Measurements from ENCODE around the gene ELL.
A peak's percentile ranks its signal among the peaks of the same experiment; 100 is the strongest.

The ELL gene

DNA sequence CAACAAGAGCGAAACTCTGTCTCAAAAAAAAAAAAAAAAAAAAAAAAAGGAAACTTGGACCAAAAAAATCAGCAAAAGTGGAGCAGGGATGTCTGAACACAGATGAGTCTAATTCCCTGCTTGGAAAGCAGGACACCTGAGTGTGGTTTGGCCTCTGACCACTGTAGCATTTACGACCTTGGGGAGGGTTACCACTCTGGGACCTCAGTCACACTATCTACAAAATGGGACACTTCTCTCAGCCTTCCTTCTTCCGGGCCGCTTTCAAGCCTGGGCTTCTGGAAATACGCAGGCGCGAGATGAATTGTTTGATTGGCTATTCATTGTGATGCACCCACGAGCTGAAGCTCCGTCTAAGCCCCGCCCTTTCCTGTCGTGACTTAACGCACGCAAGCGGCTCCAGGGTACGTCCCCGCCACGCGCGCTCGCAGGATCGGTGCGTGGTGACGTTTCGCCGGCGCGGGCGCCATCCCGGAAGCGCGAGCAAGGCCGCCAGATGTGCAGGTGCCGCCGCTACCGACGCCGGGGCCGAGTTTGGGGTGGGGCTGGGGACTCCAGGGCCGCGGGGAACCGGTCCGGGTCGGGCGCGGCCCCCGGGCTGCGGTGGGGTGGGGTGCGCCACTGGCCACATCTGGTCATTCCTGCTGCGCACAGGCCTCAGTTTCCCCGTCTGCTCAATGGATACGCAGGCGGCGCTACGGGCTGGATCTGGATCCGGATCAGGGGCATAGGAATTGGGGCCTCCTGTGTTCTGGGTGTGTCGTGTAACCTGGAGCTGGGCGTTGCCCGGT is 35.7 kb upstream of the ELL start, which contains the start of gene KXD1:
KXD1 (plus strand) TSS at position 460 of the 791 bp plus-strand sequence. CDS start 4,187 bp downstream, outside the sequence.
- peak; percentile 99 for DNase-seq (ENCODE audit: low read depth)
- TF ChIP-seq, protein P1, sequence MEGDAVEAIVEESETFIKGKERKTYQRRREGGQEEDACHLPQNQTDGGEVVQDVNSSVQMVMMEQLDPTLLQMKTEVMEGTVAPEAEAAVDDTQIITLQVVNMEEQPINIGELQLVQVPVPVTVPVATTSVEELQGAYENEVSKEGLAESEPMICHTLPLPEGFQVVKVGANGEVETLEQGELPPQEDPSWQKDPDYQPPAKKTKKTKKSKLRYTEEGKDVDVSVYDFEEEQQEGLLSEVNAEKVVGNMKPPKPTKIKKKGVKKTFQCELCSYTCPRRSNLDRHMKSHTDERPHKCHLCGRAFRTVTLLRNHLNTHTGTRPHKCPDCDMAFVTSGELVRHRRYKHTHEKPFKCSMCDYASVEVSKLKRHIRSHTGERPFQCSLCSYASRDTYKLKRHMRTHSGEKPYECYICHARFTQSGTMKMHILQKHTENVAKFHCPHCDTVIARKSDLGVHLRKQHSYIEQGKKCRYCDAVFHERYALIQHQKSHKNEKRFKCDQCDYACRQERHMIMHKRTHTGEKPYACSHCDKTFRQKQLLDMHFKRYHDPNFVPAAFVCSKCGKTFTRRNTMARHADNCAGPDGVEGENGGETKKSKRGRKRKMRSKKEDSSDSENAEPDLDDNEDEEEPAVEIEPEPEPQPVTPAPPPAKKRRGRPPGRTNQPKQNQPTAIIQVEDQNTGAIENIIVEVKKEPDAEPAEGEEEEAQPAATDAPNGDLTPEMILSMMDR (IDR thresholded peaks at IDR 0.05; ENCODE audit: control insufficient read depth, extremely low read depth, insufficient read depth), result no peak
- peak within 1 kb of the TSS; percentile 87 for H3K4me3 ChIP-seq (ENCODE audit: low read depth, low read length)

DNA sequence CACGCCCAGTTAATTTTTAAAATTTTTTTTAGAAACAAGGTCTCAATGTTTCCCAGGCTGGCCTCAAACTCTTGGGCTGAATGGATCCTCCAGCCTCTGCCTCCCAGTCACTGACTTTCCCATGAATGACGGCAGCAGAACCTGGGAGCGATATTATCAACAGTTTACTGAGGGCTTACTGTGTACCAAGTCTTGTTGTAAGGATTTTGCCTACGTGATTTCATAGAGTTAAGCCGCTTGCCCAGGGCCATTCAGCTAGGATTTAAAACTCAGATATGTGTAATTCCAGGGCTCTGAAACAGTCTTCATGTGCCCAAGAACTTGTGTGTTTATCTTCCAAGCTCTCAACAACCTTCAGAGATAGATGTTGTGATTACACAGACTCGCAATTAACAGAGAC is 29.8 kb upstream of the ELL start:
- no peak for DNase-seq (ENCODE audit: low read depth)
- no peak overlapping the region for H3K4me3 ChIP-seq (ENCODE audit: low read depth, low read length)
- TF ChIP-seq, protein P1 (IDR thresholded peaks at IDR 0.05; ENCODE audit: control insufficient read depth, extremely low read depth, insufficient read depth), result no peak

DNA sequence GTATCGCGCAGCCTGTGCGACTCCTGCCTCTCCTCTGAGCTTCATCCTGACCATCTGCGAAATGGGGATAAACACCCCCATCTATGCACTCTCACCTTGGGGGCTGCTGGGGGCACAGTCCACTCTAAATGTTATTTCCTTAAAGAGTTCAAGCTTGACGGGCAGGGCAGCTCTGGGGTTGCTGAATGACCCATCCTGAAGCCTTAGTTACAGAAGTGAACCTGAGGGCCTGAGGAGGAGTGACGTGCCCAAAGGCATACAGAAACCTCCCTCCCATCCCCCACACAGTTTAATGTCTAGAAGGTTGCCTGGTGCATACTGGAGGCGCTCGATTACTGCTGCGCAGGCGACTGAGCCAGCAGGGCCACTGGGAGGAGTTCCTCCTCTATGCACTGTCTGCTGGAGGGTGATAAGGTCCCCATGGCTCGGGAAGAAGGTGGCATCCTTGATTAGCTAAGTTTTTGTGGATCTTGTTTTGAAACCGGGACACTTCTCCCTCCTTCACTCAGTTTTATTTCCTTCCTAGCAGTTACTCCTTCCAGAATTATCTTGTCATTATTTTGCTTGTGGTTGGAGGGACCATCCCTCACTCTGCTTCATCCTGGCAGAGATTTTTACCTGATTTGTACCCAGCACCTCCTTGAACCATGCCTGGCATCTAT is 22.1 kb upstream of the ELL start:
- TF ChIP-seq, protein P1 (IDR thresholded peaks at IDR 0.05; ENCODE audit: control insufficient read depth, extremely low read depth, insufficient read depth), result peak; percentile 26
- peak overlapping the region; percentile 76 for H3K4me3 ChIP-seq (ENCODE audit: low read depth, low read length)
- peak; percentile 83 for DNase-seq (ENCODE audit: low read depth)

DNA sequence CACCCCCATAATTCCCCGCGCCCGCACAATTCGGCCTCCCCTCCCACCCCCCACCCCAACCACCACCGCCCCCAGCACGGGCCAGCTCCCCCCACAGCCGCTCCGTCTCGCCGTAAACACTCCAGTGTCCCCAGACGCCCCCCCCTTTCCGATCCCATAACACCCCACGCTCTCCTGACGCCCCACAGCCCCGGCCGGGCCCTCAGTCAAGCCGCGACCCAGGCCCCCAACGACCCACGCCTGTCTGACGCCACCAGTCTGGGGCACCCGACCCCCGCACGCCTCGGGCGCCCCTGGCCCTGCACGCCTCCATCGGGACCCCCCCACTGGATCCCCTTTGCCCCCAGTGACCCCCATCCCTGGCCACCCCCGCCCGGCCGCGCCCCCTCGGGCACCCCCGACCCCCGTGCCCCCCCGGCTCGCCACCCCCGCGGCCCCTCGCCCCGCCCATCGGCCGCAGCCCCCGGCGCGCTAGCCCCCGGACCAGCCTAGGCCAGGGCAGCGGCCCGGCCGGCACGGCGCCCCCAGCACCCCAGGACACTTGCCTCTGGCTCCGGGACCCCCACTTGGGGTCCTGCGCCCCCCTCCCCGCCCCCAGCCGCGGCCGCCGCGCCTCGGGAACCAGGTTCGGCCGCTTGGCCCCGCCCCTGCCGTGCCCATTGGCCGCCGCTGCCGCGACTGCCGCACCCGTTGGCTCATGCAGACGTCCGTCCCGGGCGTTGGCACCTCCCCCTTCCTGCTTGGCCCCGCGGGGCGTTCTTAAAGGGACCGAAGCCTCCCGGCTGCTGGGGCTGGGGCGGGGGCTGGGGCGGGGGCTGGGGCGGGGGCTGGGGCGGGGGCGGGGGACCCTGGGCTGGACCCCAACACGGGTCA is 21.3 kb upstream of the ELL start, which contains the start of gene FKBP8:
FKBP8 (minus strand) TSS at position 633 of the 873 bp plus-strand sequence. CDS start 1,603 bp downstream, outside the sequence.
- TF ChIP-seq, protein P1 (IDR thresholded peaks at IDR 0.05; ENCODE audit: control insufficient read depth, extremely low read depth, insufficient read depth), result no peak
- H3K4me3 ChIP-seq (ENCODE audit: low read depth, low read length), result peak within 1 kb of the TSS; percentile 76
- peak; percentile 64 for DNase-seq (ENCODE audit: low read depth)

DNA sequence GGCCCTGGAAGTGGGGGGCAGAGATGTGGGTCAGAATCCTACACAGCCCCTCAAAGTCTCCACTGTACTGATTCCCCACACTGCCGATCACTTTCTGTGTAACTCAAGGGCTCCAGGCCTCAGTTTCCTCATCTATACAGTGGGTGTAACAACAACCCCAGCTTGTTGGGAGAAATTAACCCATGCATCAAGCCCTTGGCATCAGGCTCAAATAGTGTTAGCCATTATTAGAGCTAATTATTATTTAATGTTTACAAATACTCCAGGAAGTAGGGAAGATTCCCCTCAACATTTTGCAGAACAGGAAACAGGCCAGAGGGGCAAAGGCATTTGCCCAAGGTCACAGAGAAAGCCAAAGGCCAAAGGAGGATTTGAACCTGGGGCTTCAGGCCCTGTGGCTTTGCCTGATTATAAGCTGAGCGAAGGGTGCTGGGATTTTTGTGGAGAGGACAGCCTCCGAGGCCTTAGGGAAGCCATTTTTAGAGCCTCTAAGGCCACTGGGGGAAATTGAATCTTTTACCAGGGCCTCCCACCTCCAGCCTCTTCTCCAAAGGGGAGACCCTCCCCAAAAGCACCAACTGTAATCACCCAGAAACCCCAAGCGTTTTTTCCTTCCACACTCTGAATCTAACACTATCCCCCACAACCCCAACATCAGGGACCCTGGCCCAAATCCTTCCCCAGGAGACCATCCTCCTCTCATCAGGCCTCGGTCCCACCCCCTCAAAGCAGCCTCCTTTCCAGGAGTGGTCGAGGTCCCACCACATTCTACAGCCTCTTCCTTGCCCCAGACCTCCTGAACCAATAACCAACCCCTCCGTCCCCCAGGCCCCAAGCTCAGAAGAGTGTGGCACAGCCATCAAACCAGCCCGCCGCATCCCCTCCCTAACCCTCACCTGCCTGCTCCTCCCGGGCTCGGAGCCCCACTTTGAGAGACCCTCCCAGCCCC is 20.4 kb upstream of the ELL start:
- TF ChIP-seq, protein P1 (IDR thresholded peaks at IDR 0.05; ENCODE audit: control insufficient read depth, extremely low read depth, insufficient read depth), result no peak
- H3K4me3 ChIP-seq (ENCODE audit: low read depth, low read length), result peak overlapping the region; percentile 76
- DNase-seq (ENCODE audit: low read depth), result no peak
